Measurements from ENCODE around the gene SLC25A22.

DNA sequence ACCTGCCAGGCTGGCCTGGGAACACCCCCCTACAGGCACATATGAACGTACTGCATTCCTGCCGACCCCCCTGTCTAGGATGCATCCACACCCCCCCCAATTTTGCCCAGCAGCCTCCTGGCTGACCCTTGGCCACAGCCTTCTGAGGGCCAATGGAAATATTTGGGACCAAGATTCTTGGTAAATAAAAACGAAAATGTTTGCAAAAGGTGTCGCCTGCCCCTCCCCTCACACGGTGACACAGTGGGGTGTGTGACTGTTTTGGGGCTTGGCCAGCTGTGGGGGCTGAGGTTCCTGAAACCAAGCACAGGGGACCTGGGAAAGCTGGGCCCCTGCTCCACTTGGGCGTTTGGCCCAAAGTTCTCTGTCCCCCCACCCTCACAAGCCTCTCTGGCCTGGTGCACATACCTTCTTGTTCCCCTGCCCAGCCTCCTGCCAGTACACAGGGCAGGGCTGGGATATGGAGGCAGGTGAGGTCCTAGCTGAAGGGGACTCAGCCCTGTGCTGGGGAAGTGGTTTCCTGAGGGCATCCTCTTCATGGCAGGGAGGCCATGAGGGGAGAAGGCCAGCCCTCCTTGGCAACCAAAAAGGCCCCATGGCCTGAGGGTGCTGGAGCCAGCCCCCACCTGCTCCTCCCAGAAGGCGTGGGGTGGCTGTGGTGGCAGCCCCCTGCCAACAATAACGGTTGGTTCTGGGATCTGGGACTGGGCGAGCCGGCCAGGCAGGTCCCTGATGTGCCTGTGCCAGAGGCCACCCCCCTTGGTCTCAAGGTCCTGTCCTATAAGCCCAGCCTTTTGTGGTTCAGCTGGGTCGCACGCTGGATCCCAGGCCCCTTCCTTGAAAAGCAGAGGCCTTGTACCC lies 27.5 kb upstream of the SLC25A22 start:
- TF ChIP-seq, protein P1, sequence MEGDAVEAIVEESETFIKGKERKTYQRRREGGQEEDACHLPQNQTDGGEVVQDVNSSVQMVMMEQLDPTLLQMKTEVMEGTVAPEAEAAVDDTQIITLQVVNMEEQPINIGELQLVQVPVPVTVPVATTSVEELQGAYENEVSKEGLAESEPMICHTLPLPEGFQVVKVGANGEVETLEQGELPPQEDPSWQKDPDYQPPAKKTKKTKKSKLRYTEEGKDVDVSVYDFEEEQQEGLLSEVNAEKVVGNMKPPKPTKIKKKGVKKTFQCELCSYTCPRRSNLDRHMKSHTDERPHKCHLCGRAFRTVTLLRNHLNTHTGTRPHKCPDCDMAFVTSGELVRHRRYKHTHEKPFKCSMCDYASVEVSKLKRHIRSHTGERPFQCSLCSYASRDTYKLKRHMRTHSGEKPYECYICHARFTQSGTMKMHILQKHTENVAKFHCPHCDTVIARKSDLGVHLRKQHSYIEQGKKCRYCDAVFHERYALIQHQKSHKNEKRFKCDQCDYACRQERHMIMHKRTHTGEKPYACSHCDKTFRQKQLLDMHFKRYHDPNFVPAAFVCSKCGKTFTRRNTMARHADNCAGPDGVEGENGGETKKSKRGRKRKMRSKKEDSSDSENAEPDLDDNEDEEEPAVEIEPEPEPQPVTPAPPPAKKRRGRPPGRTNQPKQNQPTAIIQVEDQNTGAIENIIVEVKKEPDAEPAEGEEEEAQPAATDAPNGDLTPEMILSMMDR (IDR thresholded peaks at IDR 0.05; ENCODE audit: low read depth, low read length): no peak
- no peak for TF ChIP-seq EZH2phosphoT487 (IDR thresholded peaks at IDR 0.05; ENCODE audit: low read depth)

Measured in OCI-LY3 (cell line).